Neural crest cell (in vitro differentiated cells): ENCODE measurements around the gene SIVA1. TPM values are rescaled to one million over a fixed set of nuclear protein-coding genes. Genes with fewer than 3 reads are reported as not detected.

ENCODE experiments used
- DNase-seq: peaks from one replicate; pipeline ENCODE4 v3.0.0; 2021; ENCODE audit warnings: low read depth, mixed read lengths, low spot score
- H3K27ac Mint-ChIP-seq: one replicate; pipeline ENCODE4 v1.8.0; 2021; ENCODE audit warnings: mild to moderate bottlenecking, mixed read lengths; ENCODE audit not compliant: unreplicated experiment
- H3K27me3 Mint-ChIP-seq: 2 replicates; pipeline ENCODE4 v1.8.0; 2021; ENCODE audit warnings: low read depth, mild to moderate bottlenecking, mixed read lengths
- H3K36me3 Mint-ChIP-seq: 2 replicates; pipeline ENCODE4 v1.8.0; 2021; ENCODE audit warnings: low read depth, mild to moderate bottlenecking, mixed read lengths
- H3K4me1 Mint-ChIP-seq: 2 replicates; pipeline ENCODE4 v1.8.0; 2021; ENCODE audit warnings: mixed read lengths
- H3K4me3 Mint-ChIP-seq: one replicate; pipeline ENCODE4 v1.8.0; 2021; ENCODE audit warnings: mild to moderate bottlenecking, mixed read lengths
- H3K9me3 Mint-ChIP-seq: 2 replicates; pipeline ENCODE4 v1.8.0; 2021; ENCODE audit warnings: mixed read lengths
- CTCF ChIP-seq: fragments of 200-600 bp; sonication (generic); conservative IDR thresholded peaks from 2 replicates; pipeline ENCODE4 v1.5.0; 2021; ENCODE audit warnings: antibody characterized with exemption, mild to moderate bottlenecking
- total RNA-seq: library from RNA; stranded (reverse); gene quantifications from 2 replicates; pipeline ENCODE4 v1.2.1, GENCODE V29; 2021

The SIVA1 gene
- total RNA-seq, 1 donor from 2014 or later, result 121 TPM

- no peak for DNase-seq
- no peak overlapping the region for H3K27ac Mint-ChIP-seq
- peaks cover 9% of the 10 kb centered on the region for H3K4me1 Mint-ChIP-seq
- no peak for TF ChIP-seq CTCF
- H3K9me3 Mint-ChIP-seq, result no peaks in the 10 kb centered on the region
- no peaks in the 10 kb centered on the region for H3K36me3 Mint-ChIP-seq
- peaks cover 3% of the 10 kb centered on the region for H3K27me3 Mint-ChIP-seq
- H3K4me3 Mint-ChIP-seq, result peak overlapping the region; percentile 23
These were observed 31.2 kb upstream of the SIVA1 start for GRCh38 chr14:104721505-104722431.

DNA sequence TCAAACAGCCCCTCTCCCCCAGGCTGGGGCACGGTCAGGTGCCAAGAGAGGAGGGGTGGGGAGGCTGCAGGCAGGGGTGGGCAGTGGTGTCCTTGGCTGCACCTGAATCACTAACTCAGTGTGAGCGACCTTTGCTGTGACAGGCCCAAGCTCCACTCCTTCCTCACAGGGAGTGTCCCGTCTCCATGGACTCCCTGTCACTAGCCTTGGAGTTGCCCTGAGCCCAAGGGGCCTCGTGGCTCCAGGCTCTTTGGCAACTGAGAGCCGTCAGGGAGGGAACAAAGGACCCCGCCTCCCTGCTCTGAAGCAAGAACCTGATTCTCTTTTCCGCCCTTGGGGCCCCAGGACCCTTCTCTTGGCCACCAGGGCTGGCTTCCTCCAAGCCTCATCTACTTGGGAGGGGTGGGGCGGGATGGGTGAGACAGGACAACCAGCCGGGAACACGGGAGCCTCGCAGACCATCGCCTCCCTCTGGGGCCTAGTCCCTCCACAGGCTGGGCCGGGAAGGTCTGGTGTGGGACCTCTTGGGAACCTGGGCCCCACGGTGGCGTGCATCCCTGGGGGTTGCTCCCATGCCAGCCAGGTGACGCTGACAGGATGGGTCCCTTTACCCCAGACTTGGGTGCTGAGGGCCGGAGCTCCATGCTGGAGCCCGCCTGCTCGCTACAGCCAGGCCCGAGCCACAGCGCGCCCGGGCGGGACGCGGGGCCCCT lies 29.9 kb upstream of the SIVA1 start:
- Mint-ChIP-seq H3K27ac (no peak overlapping the region), H3K4me1 (peaks cover 9% of the 10 kb centered on the region), H3K4me3 (no peak overlapping the region), H3K27me3 (peaks cover 6% of the 10 kb centered on the region), H3K9me3 (no peaks in the 10 kb centered on the region), H3K36me3 (no peaks in the 10 kb centered on the region)
- no peak for TF ChIP-seq CTCF
- DNase-seq, result no peak

DNA sequence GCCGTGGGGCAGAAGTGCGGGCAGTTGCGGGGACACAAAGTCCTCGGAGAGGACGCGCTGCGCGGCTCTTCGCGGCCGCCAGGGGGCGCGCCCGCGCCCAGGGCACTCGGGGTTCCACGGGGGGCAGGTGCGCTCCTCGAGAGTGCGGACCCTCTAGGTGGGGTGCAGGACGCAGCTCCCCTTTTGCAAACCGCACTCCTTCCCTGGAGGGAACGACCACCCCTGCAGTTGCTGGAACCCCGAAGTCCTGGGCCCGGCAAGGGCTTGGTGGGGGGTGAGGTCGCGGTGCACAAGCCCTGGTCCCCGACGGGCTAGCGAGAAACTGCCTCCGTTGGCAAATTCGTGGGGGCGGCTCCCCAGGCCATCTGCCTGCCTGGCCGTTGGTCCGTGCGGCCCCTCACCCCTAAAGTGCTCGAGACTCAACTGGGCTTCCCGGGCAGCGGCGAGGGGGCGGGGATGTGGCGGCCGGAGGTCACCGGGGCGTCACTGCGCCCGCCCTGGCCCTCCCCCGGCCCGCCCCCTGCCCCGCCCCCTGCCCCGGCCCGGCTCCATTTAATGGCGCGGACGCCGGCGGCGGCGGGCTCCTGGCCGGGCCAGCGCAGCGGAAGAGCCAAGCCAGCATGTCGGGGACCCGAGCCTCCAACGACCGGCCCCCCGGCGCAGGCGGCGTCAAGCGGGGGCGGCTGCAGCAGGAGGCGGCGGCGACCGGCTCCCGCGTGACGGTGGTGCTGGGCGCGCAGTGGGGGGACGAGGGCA lies 29.1 kb upstream of the SIVA1 start, which contains the start of gene ADSS1:
Gene ADSS1 (plus strand): TSS at position 579 of the 756 bp plus-strand sequence. CDS start 42 bp downstream, at position 621.
- Mint-ChIP-seq H3K27me3 (peaks cover 6% of the 10 kb centered on the region), H3K4me3 (peak within 1 kb of the TSS; percentile 86), H3K4me1 (peaks cover 9% of the 10 kb centered on the region), H3K36me3 (no peaks in the 10 kb centered on the region), H3K27ac (no peak within 1 kb of the TSS), H3K9me3 (no peaks in the 10 kb centered on the region)
- peak; percentile 64 for DNase-seq
- TF ChIP-seq CTCF, result peak; percentile 92

- no peak overlapping the region for H3K4me3 Mint-ChIP-seq
These were observed 28.5 kb upstream of the SIVA1 start for GRCh38 chr14:104724407-104724980.

More at GRCh38 chr14:104724407-104724980, 28.5 kb upstream of the SIVA1 start:
- no peak for TF ChIP-seq CTCF
- no peaks in the 10 kb centered on the region for H3K9me3 Mint-ChIP-seq
- DNase-seq, result no peak
- H3K4me1 Mint-ChIP-seq, result peaks cover 9% of the 10 kb centered on the region
- no peaks in the 10 kb centered on the region for H3K36me3 Mint-ChIP-seq
- H3K27ac Mint-ChIP-seq, result no peak overlapping the region
- H3K27me3 Mint-ChIP-seq, result peaks cover 6% of the 10 kb centered on the region
